HG02885 (cell line): ENCODE results near the gene CHST3.
"Not testable (repeated sequence)": the region's sequence is repeated elsewhere in the genome, so short reads cannot be mapped to it uniquely, and the experiment has no call there.

Experiments used
- ATAC-seq: cut with Tn5 transposase; IDR thresholded peaks from one replicate; pipeline ENCODE4 v1.9.1; 2021; ENCODE audit warnings: mild to moderate bottlenecking; ENCODE audit not compliant: unreplicated experiment, poor library complexity

Gene CHST3, protein sequence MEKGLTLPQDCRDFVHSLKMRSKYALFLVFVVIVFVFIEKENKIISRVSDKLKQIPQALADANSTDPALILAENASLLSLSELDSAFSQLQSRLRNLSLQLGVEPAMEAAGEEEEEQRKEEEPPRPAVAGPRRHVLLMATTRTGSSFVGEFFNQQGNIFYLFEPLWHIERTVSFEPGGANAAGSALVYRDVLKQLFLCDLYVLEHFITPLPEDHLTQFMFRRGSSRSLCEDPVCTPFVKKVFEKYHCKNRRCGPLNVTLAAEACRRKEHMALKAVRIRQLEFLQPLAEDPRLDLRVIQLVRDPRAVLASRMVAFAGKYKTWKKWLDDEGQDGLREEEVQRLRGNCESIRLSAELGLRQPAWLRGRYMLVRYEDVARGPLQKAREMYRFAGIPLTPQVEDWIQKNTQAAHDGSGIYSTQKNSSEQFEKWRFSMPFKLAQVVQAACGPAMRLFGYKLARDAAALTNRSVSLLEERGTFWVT

DNA sequence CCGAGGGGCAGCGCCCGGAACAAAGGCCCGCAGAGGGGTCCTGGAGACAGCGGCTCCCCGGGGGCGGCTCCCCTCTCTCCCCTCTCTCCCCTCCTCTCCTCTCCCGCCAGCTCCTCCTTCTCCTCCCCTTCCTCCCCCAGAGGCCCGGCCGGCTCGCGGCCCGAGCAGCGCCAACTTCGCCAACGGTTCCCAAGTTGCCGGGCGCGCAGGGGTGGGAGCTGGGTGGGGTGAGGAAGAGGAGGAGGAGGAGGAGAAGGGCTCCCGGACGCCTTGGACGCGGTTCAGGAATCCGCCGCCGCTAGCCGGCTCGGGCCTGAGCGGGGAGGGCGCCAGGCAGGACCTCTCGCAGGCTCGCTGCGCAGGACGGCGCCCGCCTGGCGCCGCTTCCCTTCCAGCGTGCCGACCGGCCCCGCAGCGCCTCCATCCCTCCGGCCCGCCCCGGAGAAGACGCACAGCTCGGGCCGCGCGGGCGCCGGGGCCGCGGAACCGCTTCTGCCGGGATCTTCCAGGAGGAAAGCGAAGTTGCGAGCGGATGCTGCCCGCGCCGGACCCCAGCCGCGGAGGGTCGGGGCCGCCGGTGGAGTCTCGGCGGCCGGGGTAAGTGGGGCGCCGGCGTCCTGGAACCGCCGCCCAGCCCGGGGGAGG is at the start of gene CHST3:
CHST3 (plus strand) TSS at position 298 of the 645 bp plus-strand sequence. CDS start 41,448 bp downstream, outside the sequence.
- ATAC-seq, result no peak

DNA sequence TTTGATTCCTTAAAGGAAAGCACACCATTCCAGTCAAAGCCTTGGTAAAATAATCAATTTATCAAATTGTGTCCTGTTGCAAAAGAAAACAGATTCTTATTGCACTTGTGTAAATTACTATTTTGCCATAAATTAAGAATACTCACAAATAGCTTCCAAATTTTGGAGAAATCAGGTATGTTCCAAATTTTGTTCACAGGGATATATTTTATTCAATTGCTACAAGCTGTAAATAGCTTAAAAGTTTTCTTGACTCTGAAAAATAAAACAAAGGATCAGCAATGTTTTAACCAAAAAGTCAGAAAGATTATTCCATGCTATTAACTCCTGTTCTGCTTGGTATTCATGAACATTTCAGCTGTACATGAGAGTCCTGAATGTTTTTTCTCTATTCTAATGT is 47.4 kb upstream of the CHST3 start:
- ATAC-seq, result no peak

DNA sequence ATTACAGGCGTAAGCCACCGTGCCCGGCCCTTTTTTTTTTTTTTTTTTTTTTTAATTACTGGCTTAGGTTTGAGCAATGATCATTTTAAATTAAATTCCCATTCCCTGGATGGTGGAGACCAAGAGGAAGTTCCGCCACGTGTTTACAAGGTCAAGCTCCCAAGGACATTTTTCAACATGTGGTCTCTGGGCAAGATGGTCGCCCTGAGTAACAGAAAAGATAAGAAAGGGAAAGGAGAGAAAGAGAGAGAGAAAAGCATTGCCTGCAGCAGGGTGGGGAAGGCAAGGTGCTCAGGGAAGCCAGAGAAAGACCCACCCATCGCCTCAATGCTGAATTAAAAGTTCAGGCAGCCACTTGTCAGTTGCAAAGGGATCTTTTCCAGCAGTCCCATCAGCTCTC is 45.2 kb upstream of the CHST3 start:
- no peak for ATAC-seq

DNA sequence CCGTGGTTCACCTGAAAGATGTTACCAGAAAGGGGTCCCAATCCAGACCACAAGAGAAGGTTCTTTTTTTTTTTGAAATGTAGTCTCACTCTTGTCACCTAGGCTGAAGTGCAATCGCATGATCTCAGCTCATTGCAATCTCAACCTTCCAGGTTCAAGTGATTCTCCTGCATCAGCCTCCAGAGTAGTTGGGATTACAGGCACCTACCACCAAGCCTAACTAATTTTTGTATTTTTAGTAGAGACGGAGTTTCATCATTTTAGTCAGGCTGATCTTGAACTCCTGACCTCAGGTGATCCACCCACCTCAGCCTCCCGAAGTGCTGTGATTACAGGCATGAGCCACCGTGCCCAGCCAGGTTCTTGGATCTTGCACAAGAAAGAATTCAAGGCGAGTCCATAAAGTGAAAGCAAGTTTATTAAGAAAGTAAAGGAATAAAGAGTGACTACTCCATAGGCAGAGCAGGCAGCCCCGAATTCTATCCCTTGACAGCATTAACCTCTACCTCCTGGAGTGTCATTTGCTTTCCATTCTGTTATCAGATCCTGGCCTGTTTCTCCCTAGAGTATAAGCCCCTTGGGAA is 44.1 kb upstream of the CHST3 start:
- not testable (repeated sequence) for ATAC-seq

DNA sequence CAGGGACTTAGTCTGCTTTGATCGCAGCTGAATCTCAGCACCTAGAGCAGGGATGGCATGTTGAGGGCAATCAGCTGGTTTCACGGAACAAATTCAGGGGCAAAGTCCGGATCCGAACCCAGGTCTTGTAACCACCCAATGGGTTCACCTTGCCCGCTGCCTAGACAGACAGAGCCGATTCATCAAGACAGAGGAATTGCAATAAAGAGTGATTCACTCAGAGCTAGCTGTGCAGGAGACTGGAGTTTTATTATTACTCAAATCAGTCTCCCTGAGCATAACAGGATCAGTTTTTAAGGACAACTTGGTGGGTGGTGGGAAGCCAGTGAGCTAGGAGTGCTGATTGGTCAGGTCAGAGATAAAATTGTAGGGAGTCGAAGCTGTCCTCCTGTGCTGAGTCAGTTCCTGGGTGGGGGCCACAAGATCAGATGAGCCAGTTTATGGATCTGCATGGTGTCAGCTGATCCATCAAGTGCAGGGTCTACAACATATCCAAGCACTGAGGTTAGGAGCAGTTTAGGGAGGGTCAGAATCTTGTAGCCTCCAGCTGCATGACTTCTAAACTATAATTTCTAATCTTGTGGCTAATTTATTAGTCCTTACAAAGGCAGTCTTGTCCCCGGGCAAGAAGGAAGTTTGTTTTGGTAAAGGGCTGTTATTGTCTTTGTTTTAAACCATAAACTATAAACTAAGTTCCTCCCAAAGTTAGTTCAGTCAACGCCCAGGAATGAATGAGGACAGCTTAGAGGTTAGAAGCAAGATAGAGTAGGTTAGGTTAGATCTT is 43.5 kb upstream of the CHST3 start:
- no peak for ATAC-seq

DNA sequence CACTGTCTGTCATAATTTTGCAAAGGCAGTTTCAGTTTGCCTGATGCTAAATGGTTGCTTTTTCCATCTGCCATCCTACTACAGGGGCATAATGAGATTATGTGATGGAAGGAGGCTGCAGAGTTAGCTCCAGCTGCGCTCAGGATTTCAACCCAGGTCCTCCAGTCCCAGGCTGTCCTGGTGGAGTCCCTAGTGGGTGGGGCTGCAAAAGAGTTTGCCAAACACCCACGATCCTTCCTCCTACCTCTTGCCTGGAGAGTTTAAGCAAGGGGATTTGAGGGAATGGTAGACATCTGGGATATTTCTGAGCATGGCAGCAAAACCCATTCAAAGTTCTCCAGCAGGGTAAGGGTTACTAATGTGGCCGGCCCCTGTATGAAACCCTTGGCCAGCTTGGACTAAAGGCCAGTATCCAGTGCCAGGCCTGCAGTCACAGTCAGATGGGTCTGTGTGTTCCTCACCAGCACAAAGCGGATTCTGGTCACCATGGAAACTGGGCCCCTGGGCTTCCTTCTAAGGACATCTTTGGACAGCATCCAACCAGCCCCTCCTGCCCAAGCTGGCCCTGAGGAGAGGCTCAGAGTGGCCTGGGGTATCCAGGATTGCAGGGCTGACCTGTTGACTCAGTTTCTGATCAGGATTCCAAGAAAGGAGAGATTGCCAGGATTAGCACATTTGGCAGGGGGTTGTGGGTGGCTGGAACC is 42.7 kb upstream of the CHST3 start:
- no peak for ATAC-seq

DNA sequence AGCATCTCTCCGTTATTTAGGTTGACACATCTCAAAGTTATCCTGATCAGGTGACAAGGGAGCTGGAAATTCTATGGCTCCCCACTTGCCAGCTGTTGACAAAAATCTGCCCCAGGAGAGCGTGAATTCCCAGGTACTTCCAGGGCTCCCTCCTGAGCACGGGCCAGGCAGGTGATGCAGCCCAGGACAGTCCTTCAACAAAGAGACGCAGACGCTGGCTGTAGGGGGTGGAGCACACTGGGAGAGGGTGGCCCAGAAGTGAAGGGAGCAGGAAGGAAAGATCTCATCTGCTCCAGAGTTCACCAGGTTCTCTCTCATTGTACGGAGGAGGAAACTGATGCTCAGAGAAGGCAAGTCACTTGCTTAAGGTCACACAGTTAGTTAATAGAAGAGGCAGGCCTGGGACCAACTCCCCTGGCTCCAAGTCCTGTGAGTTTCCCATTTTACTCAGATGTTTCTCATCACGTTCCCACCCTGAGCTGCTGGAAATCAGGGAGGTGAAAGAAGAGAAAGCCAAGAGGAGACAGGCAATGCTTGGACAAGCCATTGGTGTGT is 41.0 kb upstream of the CHST3 start:
- ATAC-seq, result no peak

DNA sequence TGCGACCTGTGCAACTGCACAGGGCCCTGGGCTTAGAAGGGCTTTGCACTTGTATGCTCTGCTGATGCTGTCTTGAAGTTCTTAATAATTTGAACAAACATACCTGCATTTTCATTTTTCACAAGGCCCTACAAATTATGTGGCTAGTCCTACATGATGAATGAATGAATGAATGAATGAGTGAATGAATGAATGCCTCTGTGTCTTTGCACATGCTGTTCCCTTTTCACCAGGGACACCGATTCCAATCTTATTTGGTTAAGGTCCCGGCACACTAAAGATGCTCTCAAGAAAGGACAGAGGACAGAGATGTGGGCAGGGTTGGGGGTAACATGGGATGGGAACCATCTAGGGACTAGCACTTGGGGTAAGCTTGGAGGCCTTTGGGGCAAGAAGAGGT is 39.4 kb upstream of the CHST3 start:
- ATAC-seq, result no peak

DNA sequence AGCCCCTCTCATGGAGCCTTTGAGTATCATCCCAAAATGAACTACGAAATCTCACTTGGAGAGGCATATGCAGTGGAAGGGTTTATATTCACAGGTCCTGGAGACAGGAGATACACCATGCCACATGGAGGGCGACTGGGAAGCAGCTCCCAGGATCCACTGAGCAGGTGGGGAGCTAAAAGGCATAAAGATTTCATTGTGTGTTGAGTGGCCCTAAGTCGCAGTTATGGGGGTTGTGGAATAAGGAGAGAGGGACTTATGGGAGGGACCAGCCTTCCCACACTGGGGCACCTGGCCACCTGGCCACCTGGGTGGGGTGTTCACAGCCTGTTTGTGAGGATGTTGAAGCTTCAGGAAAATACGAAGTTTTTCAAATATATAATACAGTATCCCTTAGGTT is 37.0 kb upstream of the CHST3 start:
- no peak for ATAC-seq

DNA sequence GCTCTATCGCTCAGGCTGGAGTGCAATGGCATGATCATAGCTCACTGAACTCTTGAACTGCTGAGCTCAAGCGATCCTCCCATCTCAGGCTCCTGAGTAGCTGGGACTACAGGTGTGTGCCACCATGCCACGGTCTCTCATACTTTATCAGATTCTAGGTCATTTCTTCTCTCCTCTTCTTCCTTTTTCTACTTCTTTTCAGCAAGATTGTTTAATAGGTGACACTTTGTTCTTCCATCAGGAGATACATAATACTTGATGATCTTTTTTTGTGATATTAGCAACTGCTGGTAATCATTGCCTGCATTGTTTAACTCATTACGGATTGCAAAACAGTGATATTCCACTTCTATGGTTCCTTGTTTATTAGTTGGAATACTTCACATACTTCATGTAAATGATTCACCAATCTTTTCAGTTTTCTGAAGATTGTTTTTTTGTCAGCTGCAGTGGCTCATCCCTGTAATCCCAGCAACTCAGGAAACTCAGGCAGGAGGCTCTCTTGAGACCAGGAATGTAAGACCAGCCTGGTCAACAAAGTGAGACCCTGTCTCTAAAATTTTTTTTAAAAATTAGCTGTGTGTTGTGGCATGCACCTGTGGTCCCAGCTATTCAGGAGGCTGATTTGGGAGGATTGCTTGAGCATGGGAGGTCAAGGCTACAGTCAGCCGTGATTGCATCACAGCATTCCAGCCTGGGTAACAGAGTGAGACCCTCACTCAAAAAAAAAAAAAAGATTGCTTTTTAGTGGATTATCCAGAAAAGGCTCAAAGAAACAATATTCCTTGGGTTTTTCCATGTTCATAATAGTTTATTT is 36.2 kb upstream of the CHST3 start:
- ATAC-seq, result no peak

DNA sequence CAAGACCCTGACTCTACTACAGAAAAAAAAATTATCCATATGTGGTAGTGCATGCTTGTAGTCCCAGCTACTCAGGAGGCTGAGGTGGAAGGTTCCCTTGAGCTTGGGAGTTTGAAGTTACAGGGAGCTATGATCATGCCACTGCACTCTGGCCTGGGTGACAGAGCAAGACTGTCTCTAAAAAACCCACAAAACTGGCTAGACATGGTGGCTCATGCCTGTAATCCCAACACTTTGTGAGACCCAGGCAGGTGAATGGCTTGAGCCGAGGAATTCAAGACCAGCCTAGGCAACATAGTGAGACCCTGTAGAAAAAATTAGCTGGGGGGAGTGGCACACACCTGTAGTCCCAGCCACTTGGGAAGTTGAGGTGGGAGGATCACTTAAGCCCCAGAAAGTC is 32.9 kb upstream of the CHST3 start:
- no peak for ATAC-seq

DNA sequence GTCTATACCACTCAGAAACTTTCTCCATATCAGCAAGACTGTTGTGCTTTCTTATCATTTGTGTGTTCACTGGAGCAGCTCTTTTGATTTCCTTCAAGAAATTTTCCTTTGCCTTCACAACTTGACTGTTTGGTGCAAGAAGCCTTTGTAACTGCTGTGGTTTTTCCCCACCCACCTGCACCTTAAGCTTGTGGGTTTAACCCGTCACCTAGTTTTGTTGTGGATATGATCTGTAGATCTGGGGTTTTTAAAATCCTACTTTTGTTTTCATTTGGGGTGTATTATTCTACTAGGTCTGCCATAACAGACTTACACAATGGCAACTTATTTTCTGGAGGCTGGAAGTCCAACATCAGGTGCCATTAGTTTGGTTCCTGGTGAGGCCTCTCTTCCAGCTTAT is 30.5 kb upstream of the CHST3 start:
- ATAC-seq, result no peak

DNA sequence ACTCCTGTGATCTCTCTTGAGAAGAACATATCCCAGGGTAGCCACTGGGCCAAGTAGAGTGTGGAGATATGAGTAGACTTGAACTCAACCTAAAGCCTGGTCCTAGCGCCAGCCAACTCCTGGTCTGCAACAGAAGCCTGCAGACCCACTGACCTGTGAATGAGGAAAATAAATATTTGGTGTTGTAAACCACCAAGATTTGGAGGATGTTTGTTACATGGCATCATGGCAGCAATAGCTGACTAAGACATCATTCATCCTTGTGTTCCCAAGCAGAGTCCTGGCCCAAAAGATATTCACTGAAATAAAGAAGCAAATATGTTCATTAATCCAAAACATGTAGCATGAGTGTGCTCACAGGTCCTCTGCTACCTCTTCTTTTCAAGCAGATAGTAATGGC is 26.0 kb upstream of the CHST3 start:
- no peak for ATAC-seq

DNA sequence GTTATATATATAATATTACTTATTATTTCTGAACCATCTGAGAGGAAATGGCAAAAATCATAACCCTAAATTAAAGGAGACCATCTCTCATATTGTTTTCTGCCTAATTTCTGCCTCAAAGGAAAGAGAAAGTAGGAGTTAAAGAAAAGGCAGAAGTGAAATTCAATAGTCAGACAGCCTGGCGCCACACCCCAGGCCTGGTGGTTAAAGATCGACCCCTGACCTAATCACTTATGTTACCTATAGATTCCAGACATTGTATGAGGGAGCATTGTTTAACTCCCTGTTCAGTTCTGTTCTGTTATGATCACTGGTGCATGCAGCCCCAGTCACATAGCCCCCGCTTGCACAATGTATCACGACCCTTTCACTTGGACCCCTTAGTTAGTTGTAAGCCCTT is 24.9 kb upstream of the CHST3 start:
- ATAC-seq, result no peak

DNA sequence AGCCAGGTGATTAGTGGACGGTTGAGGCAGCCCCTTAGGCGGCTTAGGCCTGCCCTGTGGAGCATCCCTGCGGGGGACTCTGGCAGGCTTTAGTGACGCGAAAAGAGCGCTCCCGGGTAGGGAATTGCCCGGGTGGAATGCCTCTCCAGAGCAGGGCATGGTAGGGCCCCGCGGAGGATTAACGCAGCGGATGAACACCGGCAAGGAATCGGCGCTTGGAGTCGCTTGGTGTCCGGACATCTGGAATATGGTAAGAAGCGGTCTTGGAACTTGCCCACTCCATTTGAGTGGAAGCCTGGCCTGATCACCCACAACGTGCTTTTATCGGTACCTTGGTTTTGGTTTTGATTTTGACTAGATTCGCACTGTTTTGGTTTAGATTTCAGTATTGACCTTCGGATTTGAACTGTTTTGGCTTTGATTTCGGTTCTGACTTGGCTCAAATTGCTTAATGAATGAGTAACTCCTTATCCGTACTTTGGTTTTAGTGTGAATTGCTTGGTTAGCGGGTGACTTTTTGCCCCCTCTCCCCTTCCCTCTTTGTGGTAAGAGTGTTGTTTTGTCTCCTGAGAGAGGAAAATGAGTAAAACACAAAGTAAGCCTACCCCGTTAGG is 24.2 kb upstream of the CHST3 start:
- ATAC-seq, result no peak

DNA sequence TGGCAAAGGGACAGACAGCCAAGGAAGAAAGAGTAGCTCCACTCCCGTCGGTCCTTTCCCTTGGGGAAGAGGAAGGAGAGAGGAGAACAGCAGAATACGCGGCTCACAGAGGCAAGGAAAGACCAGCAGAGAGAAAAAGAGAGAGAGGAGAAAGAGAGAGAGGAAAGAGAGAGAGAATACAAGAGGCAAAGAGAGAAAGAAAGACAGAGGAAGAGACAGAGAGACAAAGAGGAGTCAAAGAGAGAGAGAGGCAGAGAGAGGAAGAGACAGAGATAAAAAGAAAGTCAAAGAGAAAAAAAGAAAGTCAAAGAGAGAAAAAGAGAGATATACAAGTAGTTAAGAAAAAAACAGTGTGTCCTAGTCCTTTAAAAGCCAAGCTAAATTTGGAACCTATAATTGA is 23.4 kb upstream of the CHST3 start:
- no peak for ATAC-seq

DNA sequence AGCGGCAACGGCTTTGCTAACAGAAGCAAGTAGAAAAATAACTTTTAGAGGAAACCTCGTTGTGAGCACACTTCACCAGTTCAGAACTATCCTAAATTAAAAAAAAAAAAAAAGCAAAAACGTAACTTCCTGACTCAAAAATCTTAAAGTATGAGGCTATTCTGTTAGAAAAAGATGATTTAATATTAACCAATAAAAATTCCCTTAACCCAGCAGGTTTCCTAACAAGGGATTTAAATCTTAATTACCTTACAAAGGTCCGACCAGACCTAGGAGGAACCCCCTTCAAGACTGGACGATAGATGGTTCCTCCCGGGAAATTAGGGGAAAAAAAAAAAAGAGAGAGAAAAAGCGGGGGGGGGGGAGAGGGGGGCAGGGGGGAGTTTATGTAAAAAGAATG is 22.9 kb upstream of the CHST3 start:
- no peak for ATAC-seq

DNA sequence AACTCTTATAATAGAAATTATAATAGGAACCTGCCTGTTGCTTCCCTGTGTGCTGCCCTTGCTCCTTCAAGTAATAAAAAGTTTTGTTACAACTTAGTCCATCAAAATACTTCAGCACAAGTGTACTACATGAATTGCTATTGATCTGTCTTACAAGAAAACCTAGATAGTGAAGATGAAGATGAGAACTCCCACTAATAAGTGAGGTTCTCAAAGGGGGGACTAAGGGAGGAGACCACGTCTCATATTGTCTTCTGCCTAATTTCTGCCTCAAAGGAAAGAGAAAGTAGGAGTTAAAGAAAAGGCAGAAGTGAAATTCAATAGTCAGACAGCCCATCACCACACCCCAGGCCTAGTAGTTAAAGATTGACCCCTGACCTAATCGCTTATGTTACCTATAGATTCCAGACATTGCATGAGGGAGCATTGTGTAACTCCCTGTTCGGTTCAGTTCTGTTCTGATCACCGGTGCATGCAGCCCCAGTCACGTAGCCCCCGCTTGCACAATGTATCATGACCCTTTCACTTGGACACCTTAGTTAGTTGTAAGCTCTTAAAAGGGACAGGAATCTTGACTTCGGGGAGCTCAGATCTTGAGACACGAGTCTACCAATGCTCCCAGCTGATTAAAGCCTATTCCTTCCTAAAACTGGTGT is 18.2 kb upstream of the CHST3 start:
- no peak for ATAC-seq
